NOMO-1 (cell line): ENCODE measurements around the gene SEC61A2.
"Not testable (repeated sequence)": the region's sequence is repeated elsewhere in the genome, so short reads cannot be mapped to it uniquely, and the experiment has no call there.

ENCODE experiments used
- DNase-seq, 2 experiments: peaks; one replicate each; lab custom pipeline; 2025; ENCODE audit not compliant: unreplicated experiment in 2 of 2; lab: John Stamatoyannopoulos, UW

SEC61A2 gene

GRCh38 chr10:12158111-12158510 lies 28.6 kb downstream of the SEC61A2 start:
- peak; percentile 84 to 95 for DNase-seq

GRCh38 chr10:12160664-12161063 lies 31.2 kb downstream of the SEC61A2 start:
- no peak for DNase-seq

- DNase-seq: no peak
Observed at GRCh38 chr10:12162927-12163326, 33.5 kb downstream of the SEC61A2 start.

- DNase-seq: no peak
Observed at GRCh38 chr10:12164085-12164484, 34.6 kb downstream of the SEC61A2 start.

GRCh38 chr10:12165036-12165435 lies 35.6 kb downstream of the SEC61A2 start:
- no peak for DNase-seq

- DNase-seq: no peak
Observed at GRCh38 chr10:12165999-12166775, 36.7 kb downstream of the SEC61A2 start.

GRCh38 chr10:12171512-12171911 lies 42.0 kb downstream of the SEC61A2 start:
- not testable (repeated sequence) for DNase-seq

GRCh38 chr10:12177642-12178041 lies 48.2 kb downstream of the SEC61A2 start:
- no peak for DNase-seq

GRCh38 chr10:12179606-12180170 lies 50.2 kb downstream of the SEC61A2 start:
- peak; percentile 62 to 67 for DNase-seq

GRCh38 chr10:12180221-12180974 lies 50.9 kb downstream of the SEC61A2 start:
- DNase-seq: no peak

GRCh38 chr10:12181065-12181775 lies 51.7 kb downstream of the SEC61A2 start:
- peak; percentile 94 for DNase-seq

- DNase-seq: no peak
Observed at GRCh38 chr10:12184165-12184564, 54.7 kb downstream of the SEC61A2 start.

- DNase-seq: no peak
Observed at GRCh38 chr10:12186323-12186722, 56.8 kb downstream of the SEC61A2 start.

GRCh38 chr10:12187321-12187905 lies 57.9 kb downstream of the SEC61A2 start:
- DNase-seq: no peak

GRCh38 chr10:12188656-12189055 lies 59.2 kb downstream of the SEC61A2 start:
- no peak for DNase-seq

- no peak for DNase-seq
Observed at GRCh38 chr10:12189426-12189825, 59.9 kb downstream of the SEC61A2 start.

- DNase-seq: peak in 1 of 2 experiments; percentile 9
Observed at GRCh38 chr10:12191715-12192114, 62.2 kb downstream of the SEC61A2 start.

GRCh38 chr10:12193193-12193592 lies 63.7 kb downstream of the SEC61A2 start:
- peak in 1 of 2 experiments; percentile 14 for DNase-seq

- DNase-seq: peak in 1 of 2 experiments; percentile 22
Observed at GRCh38 chr10:12194752-12195271, 65.3 kb downstream of the SEC61A2 start.

GRCh38 chr10:12195281-12195602 lies 65.8 kb downstream of the SEC61A2 start:
- no peak for DNase-seq
